ENCODE measurements around the gene KCNH4.

DNA sequence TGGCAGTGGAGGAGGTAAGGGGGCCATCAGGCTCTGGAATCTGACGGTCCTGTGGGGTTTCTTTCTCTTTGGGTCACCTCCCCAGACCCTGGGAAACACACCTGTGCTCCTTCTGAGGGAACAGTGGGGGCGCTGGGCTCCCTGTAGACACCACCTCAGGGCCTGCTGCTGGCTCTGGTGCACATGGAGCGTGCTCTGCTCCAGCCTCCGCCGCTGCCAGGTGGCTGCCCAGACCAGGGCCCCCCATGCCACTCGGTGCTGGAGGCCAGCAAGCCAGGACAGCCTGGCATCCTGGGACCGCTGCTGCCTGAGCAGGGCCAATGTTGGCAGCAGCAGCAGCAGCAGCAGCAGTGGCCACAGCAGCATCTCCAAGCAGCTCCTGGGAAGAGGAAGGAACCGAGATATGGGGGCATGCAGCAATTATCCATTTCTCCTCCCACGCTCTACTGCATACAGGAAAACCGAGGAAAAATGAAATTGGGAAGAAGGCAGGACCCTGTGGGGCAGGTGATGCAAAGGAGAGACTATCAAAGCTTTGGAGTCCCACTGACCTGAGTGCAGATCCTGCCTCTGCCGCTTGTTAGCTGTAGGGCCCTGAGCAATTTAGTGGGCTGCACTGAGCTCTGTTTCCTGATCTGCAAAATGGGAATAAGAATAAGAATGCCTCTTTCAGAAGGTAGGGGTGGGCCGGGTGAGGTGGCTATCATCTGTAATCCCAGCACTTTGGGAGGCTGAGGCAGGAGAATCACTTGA is 12.4 kb upstream of the KCNH4 start:
- TF ChIP-seq, protein P1, sequence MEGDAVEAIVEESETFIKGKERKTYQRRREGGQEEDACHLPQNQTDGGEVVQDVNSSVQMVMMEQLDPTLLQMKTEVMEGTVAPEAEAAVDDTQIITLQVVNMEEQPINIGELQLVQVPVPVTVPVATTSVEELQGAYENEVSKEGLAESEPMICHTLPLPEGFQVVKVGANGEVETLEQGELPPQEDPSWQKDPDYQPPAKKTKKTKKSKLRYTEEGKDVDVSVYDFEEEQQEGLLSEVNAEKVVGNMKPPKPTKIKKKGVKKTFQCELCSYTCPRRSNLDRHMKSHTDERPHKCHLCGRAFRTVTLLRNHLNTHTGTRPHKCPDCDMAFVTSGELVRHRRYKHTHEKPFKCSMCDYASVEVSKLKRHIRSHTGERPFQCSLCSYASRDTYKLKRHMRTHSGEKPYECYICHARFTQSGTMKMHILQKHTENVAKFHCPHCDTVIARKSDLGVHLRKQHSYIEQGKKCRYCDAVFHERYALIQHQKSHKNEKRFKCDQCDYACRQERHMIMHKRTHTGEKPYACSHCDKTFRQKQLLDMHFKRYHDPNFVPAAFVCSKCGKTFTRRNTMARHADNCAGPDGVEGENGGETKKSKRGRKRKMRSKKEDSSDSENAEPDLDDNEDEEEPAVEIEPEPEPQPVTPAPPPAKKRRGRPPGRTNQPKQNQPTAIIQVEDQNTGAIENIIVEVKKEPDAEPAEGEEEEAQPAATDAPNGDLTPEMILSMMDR (IDR thresholded peaks at IDR 0.05; ENCODE audit: low read depth, low read length, poor library complexity, severe bottlenecking) = peak; percentile 48
- no peak for TF ChIP-seq EZH2phosphoT487 (IDR thresholded peaks at IDR 0.05; ENCODE audit: borderline replicate concordance, low read length)

Measured in DOHH2 (cell line).